Activated CD4-positive, alpha-beta T cell treated with anti-CD3 and anti-CD28 coated beads for 1 hour (primary cell): ENCODE data around the gene KCNJ12.
A peak's percentile ranks its signal among the peaks of the same experiment; 100 is the strongest.
"Not testable (repeated sequence)": the region's sequence is repeated elsewhere in the genome, so short reads cannot be mapped to it uniquely, and the experiment has no call there.

ENCODE experiments used
- DNase-seq: peaks from one replicate; pipeline ENCODE4 v3.0.0-alpha.2; 2020

KCNJ12 gene

DNA sequence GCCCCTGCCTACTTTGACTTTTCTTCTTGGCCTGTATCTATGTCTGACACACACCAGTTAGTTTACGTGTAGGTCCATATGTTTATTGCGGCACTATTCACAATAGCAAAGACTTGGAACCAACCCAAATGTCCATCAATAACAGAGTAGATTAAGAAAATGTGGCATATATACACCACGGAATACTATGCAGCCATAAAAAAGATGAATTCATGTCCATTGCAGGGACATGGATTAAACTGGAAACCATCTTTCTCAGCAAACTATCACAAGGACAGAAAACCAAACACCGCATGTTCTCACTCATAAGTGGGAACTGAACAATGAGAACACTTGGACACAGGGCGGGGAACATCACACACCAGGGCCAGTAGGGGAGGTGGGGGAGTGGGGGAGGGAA is 80.3 kb downstream of the KCNJ12 start:
- DNase-seq = not testable (repeated sequence)

DNA sequence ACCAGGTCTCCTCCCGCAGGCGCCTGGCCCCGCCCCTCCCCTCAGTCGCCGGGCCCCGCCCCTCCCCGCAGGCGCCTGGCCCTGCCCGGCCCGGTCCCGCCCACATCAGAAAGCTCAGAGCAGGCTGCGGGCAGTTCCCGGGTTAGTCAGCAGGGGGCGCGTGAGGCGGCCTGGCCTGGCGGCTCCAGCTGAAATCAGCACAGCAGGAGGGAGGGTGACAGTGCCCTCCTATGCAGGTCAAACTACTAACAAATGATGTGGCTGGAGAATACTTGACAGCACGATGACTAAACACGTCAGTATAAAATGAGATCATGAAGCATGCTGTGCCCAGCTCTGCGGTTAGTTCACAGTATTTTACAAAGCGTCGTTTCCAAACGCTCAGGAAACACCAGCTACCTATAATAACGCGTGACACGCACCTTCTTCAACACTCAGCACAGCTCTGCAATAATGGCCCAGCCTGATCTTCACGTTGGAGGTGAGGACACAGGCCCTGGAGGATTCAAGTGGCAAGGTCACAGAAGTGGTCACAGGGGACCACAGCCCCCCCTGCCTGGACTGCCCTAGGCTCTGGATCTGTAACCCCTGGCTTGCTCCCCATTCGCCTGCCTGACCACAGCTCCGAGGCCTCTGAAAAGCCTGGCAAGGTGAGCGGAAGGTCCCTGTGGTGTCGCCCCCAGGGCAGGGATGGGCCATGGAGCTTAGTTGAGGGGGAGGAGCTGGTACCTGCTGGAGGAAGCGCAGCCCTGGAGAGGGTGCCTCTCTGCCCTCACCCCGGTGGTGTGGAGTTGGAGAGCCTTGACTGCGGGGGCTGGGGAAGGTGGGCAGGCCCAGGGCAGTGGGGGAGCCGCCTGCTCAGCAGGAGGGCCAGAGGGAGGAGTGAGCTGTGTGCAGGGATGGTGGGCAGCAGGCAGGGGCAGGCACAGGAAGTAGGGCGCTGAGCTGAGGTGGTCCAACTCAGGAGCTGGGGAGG is 81.2 kb downstream of the KCNJ12 start:
- DNase-seq = peak; percentile 88

DNA sequence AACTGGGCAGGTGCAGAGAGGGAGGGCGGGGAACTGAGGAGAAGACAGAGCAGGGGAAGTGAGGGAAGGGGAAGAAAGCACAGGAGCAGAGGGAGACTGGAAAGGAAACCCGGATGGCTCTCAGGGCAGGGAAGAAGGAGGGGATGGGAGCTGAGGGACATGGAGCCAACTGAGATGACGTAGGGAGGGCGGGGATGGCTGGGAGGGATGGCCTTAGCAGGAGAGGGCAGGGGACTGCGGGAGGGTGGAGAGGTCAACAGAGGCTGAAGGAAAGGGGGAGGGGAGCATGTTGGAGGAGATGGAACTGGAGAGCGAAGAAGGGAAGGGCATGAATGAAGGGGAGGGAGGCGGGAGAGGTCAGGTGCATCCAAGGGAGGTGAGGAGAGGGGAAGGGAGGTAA is 81.9 kb downstream of the KCNJ12 start:
- no peak for DNase-seq

DNA sequence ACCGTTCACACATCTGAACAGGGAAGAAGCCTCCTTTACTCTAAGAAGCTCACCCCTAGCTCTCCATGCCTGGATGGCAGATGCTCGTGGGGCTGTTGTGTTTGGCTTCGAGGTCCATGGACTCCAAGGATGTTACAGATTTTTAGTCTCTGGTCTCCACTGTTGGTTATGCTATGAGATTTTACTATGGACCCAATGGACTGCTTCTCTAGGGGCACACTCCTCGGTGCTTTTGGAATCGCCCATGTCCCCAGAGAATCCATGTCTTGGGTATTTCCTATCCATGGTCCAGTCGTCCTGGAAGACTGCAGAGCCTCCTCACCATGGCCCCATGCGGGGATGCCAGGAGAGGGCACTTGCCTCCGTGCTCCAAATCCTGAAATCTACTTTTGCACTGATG is 83.4 kb downstream of the KCNJ12 start:
- no peak for DNase-seq

DNA sequence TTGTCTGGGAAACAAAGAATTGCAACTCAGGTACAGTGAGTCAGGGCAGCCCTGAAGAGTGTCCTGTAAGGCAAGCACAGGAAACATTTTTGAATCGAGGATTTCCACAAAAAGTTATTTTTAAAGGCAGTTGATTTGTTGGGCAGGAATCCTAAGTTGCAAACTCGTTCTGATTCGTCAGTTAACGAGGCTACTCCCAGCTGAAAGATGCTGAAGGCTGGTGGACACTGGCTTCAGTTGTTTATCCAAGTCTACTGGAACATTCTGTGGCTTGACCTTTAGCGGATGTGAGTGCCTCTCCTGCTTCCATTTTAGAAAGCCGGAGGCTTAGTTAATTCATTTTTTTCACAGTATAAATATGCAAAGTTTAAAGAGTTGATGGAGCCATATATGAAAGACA is 84.2 kb downstream of the KCNJ12 start:
- DNase-seq = no peak

DNA sequence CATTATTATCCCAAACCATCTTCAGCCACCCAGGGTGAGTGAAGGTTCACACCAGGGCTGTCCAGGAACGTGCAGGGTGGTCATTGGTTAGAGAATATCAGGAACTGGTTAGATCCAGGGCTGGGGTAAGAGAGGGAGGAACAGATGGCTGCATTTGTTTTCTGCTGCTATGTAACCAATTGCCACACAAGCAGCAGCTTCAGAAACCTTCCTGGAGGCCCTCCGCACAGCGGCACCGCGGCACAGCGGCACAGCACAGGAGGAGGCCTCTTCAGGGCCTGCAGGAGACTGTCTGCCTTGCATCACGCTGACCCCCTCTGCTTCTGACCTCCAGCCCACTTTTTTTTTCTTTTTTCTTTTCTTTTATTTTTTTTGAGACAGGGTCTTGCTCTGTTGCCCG is 86.1 kb downstream of the KCNJ12 start:
- no peak for DNase-seq

DNA sequence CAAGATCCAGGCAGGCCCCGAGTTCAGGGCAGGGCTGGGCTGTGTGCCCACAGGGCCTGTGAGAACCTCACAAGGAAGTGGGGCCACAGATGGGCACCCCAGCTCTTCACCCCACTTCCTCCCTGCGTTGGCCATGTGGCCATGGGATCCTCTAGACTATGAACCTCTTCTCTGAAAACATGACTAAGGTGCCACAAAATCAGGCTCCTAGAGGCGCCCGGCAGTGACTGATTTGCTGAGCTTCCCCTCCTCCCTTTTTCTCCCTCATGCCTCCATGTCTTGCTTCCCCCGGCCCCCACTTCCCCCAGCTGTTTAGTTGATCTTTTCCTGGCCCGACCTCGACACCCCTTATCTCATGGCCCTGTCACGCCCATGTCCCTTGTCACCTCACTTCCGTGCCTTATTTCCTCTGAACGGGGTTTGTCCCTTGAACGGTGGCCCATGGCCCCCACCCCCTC is 87.1 kb downstream of the KCNJ12 start:
- no peak for DNase-seq

DNA sequence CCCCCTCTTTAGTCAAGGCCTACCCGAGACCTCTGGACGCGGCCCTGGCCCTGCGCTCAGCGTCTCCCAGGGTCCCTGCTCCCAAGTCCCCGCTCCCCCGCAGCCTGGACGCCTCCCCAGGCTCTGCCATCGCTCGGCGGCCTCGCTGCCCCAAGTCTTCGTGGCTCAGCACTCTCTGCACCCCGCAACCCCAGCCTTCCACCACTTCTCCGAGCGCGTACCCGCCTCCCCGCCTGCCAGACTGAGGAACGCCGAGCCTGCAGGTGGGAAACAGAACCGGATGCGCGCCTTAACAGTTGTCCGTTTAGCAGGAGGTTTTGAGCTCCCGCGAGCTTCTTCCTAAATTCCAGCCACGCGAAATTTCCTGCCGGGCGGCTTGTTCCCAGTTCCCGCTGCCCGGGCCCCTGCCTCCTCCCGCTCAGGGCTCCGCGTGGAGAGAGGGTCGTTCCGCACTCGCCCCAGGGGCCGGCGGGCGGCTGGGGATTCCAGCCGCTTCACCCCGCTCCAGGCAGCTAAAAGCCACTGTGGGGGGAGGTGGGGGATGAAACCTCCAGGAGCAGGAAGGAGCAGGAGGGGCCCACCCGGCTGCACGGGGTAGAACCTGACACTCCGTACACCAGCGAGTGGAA is 87.7 kb downstream of the KCNJ12 start:
- no peak for DNase-seq

DNA sequence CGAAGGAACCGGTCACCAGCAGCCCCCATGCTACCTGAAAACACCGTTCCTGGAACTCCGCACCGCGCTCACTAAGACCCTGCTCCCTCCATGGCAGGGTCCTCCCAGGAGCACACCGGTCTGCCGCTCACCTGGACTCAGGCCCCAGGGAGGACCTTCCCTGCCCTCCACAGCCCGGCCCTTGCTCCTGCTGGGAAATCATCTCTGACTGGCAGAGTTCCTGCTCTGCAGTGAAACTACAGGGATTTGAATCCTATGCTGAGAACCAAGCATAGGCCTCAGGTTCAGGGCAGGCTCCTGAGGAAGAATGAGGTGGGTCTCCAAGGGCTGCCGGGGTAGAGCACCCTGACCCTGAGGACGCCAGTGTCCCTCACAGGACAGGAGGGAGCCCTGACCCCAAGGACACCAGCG is 88.5 kb downstream of the KCNJ12 start:
- DNase-seq = no peak

DNA sequence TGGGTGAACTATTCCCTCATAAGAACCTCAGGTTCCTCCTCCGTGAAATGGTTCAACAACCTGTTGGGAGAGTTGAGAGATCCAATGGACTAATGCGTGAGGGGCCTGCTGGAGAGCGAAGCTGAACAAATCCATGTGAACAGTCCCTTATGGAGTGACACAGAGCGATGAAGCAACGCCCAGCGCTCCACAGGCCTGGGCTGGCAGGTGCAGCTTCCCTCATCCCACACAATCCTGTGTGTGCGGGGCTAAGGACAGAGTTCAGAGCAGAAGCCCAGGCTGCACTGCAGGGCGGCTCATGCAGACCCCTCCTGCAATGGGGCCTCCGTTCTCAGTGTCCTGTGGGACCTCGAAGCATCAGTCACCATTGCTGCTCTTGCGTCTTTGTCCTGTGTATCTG is 90.4 kb downstream of the KCNJ12 start:
- no peak for DNase-seq

DNA sequence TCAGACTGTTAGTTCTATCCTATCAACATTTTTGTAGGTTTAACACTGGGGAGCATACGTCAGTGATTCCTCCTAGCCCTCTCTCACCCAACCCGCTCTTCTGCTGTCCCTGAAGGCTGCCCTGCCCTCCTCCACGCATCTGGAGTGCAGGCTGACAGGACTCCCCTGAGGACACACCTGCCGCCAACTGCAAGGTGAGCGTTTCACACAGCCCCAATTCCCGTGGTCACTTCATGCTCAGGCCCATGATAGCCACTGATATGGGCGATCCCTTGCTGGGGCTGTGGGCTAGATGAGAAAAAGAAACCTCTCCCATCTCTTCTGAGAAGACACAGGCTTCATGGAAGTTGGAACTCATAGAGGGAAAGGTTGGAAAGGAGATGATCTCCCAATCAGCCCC is 91.0 kb downstream of the KCNJ12 start:
- DNase-seq = no peak

DNA sequence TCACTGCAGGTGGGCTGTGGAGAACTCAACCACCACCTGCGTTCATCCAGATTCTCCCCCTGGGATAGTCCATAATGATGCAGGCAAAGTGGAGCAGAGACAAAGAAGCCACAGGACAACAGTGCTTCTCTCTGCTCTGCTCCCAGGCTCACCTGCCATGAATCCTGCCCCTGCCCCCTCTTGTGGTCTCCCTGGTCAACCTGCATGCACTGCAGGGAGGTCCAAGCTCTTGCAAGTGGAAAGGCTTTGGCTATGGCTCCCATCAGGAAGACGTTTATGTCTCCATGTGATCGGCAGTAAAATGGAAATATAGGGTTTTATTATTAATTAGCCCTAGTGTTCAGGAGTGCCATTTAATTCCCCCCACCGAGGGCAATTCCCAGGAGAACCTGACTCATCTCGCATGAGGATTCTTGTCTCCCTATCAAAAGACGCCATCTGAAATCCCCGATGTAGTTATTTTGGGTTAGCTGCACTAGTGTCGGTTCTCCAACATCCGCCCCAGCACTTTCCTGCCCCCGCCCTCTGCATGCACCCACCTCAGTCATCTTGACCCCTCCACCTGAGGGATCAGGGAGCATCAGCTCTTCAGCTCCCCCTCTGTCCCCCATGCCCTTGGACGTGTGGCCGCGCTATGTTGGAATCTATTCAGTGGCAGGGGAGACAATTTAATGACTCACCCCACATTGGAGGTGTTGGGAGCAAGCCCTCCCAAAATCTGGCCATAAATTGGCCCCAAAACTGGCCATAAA is 91.8 kb downstream of the KCNJ12 start:
- DNase-seq = no peak
